B cell (primary cell): ENCODE data around the gene SRSF6.

Experiments
- EZH2 ChIP-seq: IDR thresholded peaks from 2 replicates; pipeline ENCODE4 v1.6.1; 2012; ENCODE audit warnings: borderline replicate concordance, low read depth, mild to moderate bottlenecking, moderate library complexity, low read length; ENCODE audit not compliant: insufficient read depth, poor library complexity, severe bottlenecking
- TF ChIP-seq, protein P1 (sequence below): fragments of 200-600 bp; IDR thresholded peaks from one replicate; pipeline ENCODE4 v1.8.0; 2022; ENCODE audit warnings: antibody characterized with exemption, mild to moderate bottlenecking

DNA sequence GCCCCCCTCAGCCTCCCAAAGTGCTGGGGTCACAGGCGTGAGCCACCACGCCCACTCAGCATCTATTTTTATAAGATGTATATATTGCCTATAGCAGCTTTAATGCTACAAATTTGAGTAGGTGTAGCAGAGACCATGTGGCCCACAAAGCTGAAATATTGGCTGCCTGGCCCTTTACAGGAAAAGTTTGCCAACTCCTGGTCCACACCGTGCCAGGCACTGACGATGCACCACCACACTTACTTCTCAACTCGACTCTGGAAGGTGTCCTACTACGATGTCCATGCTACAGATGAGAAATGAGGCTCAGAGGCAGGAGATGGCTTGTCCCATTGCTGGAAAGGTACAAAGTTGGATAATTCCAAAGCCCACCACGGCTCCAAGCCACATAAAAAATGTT lies 17.2 kb upstream of the SRSF6 start:
- TF ChIP-seq, protein P1, sequence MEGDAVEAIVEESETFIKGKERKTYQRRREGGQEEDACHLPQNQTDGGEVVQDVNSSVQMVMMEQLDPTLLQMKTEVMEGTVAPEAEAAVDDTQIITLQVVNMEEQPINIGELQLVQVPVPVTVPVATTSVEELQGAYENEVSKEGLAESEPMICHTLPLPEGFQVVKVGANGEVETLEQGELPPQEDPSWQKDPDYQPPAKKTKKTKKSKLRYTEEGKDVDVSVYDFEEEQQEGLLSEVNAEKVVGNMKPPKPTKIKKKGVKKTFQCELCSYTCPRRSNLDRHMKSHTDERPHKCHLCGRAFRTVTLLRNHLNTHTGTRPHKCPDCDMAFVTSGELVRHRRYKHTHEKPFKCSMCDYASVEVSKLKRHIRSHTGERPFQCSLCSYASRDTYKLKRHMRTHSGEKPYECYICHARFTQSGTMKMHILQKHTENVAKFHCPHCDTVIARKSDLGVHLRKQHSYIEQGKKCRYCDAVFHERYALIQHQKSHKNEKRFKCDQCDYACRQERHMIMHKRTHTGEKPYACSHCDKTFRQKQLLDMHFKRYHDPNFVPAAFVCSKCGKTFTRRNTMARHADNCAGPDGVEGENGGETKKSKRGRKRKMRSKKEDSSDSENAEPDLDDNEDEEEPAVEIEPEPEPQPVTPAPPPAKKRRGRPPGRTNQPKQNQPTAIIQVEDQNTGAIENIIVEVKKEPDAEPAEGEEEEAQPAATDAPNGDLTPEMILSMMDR = no peak
- TF ChIP-seq EZH2 = no peak
